Measurements from ENCODE around the gene COL4A1.

COL4A1 gene

GRCh38 chr13:110199046-110199831 lies 107.7 kb downstream of the COL4A1 start:
- DNase-seq (ENCODE audit: low read depth in 2 of 2), result no peak
- no peak for TF ChIP-seq CTCF (IDR thresholded peaks at IDR 0.05; ENCODE audit: low read depth, low read length)
- H3K4me3 ChIP-seq (replicated peaks in 1 of 2; ENCODE audit: low read depth in 2 of 2, low read length in 2 of 2), result no peak overlapping the region

GRCh38 chr13:110197471-110197870 lies 109.5 kb downstream of the COL4A1 start:
- no peak overlapping the region for H3K4me3 ChIP-seq (replicated peaks in 1 of 2; ENCODE audit: low read depth in 2 of 2, low read length in 2 of 2)
- DNase-seq (ENCODE audit: low read depth in 2 of 2), result no peak
- TF ChIP-seq CTCF (IDR thresholded peaks at IDR 0.05; ENCODE audit: low read depth, low read length), result no peak

DNA sequence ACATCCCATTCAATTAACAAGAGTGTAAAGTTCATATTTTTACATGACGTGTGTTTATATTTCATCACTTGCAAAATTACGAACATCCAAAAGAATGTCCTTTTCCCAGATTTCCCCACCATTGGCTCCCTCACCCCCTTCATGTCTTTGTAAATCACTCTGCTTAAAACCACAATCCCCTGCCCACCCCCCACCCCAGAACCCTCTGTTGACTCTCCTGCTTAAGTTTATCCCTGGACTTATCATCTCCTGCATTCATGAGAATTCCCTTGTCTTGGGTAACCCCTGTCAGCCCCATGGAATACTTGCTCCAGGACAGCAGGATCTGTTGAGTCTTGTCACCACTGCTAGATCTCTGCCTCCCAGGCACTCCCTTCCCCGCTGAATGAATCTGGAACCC lies 109.9 kb downstream of the COL4A1 start:
- H3K4me3 ChIP-seq (replicated peaks in 1 of 2; ENCODE audit: low read depth in 2 of 2, low read length in 2 of 2), result no peak overlapping the region
- peak in 1 of 2 donors; percentile 42 for DNase-seq (ENCODE audit: low read depth in 2 of 2)
- TF ChIP-seq CTCF (IDR thresholded peaks at IDR 0.05; ENCODE audit: low read depth, low read length), result no peak

- no peak for DNase-seq (ENCODE audit: low read depth in 2 of 2)
- TF ChIP-seq CTCF (IDR thresholded peaks at IDR 0.05; ENCODE audit: low read depth, low read length), result no peak
- H3K4me3 ChIP-seq (replicated peaks in 1 of 2; ENCODE audit: low read depth in 2 of 2, low read length in 2 of 2), result no peak overlapping the region
Measured at GRCh38 chr13:110195547-110196485, 111.1 kb downstream of the COL4A1 start.

GRCh38 chr13:110194451-110194850 lies 112.5 kb downstream of the COL4A1 start:
- no peak for TF ChIP-seq CTCF (IDR thresholded peaks at IDR 0.05; ENCODE audit: low read depth, low read length)
- peak in 1 of 2 donors; percentile 35 for DNase-seq (ENCODE audit: low read depth in 2 of 2)
- no peak overlapping the region for H3K4me3 ChIP-seq (replicated peaks in 1 of 2; ENCODE audit: low read depth in 2 of 2, low read length in 2 of 2)

DNA sequence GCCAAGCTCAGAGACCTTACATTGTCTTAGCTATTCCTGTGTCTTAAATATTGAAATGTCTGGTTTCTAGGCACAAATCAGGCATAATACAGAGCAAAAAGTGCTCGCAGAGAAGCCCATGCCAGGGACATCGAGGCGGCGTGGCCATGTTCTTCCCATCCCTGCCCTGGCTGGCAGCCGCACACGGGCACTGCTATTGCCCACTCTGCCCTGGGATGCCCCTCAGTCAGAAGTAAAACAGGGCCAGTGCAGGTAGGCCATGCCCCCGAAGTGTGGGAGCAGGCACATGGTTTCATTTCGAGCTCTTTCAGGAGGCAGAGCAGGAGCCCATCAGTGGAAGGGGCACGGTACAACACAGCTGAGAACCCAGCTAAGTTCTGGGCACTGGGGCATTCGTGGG lies 113.5 kb downstream of the COL4A1 start:
- no peak for DNase-seq (ENCODE audit: low read depth in 2 of 2)
- no peak for TF ChIP-seq CTCF (IDR thresholded peaks at IDR 0.05; ENCODE audit: low read depth, low read length)
- no peak overlapping the region for H3K4me3 ChIP-seq (replicated peaks in 1 of 2; ENCODE audit: low read depth in 2 of 2, low read length in 2 of 2)
